HG03460 (cell line): ENCODE measurements around the gene FBLIM1.

ENCODE experiments used
- ATAC-seq: cut with Tn5 transposase; IDR thresholded peaks from one replicate; pipeline ENCODE4 v1.9.1; 2021; ENCODE audit not compliant: unreplicated experiment

FBLIM1 gene

GRCh38 chr1:15747378-15747777 lies 11.2 kb upstream of the FBLIM1 start:
- ATAC-seq, result no peak

- ATAC-seq, result no peak
These were observed 10.3 kb upstream of the FBLIM1 start for GRCh38 chr1:15748264-15748663.

- ATAC-seq, result no peak
These were observed 9.8 kb upstream of the FBLIM1 start for GRCh38 chr1:15748690-15749398.

GRCh38 chr1:15749399-15750291 lies 8.9 kb upstream of the FBLIM1 start:
- ATAC-seq, result no peak

- no peak for ATAC-seq
These were observed 7.7 kb upstream of the FBLIM1 start for GRCh38 chr1:15750924-15751323.

GRCh38 chr1:15751717-15752116 lies 6.9 kb upstream of the FBLIM1 start:
- no peak for ATAC-seq

- no peak for ATAC-seq
These were observed 4.8 kb upstream of the FBLIM1 start for GRCh38 chr1:15753776-15754175.

- no peak for ATAC-seq
These were observed 3.5 kb upstream of the FBLIM1 start for GRCh38 chr1:15755021-15755645.

GRCh38 chr1:15755646-15756040 lies 3.0 kb upstream of the FBLIM1 start:
- no peak for ATAC-seq

GRCh38 chr1:15756143-15757015 lies 2.2 kb upstream of the FBLIM1 start:
- no peak for ATAC-seq

GRCh38 chr1:15757016-15757543 lies 1.5 kb upstream of the FBLIM1 start:
- no peak for ATAC-seq

- ATAC-seq, result no peak
These were observed 836 bp upstream of the FBLIM1 start for GRCh38 chr1:15757575-15758342.

- ATAC-seq, result no peak
These were observed 512 bp downstream of the FBLIM1 start for GRCh38 chr1:15758953-15759661.

GRCh38 chr1:15760520-15761211 lies 2.1 kb downstream of the FBLIM1 start:
- ATAC-seq, result no peak

- no peak for ATAC-seq
These were observed 3.0 kb downstream of the FBLIM1 start for GRCh38 chr1:15761366-15762128.

GRCh38 chr1:15762546-15762945 lies 4.0 kb downstream of the FBLIM1 start:
- ATAC-seq, result no peak

- ATAC-seq, result no peak
These were observed 5.7 kb downstream of the FBLIM1 start for GRCh38 chr1:15764269-15764764.

- no peak for ATAC-seq
These were observed 6.3 kb downstream of the FBLIM1 start for GRCh38 chr1:15764890-15765289.
